ENCODE results near the gene NPR1. TPM values are rescaled to one million over a fixed set of nuclear protein-coding genes. Genes with fewer than 3 reads are reported as not detected.

The NPR1 gene
- total and polyA plus RNA-seq, 2 of the 13 experiments (the other 11 are each of a cell fraction or from before 2014, with no cell fraction given), result not detected

- TF ChIP-seq, protein P1, sequence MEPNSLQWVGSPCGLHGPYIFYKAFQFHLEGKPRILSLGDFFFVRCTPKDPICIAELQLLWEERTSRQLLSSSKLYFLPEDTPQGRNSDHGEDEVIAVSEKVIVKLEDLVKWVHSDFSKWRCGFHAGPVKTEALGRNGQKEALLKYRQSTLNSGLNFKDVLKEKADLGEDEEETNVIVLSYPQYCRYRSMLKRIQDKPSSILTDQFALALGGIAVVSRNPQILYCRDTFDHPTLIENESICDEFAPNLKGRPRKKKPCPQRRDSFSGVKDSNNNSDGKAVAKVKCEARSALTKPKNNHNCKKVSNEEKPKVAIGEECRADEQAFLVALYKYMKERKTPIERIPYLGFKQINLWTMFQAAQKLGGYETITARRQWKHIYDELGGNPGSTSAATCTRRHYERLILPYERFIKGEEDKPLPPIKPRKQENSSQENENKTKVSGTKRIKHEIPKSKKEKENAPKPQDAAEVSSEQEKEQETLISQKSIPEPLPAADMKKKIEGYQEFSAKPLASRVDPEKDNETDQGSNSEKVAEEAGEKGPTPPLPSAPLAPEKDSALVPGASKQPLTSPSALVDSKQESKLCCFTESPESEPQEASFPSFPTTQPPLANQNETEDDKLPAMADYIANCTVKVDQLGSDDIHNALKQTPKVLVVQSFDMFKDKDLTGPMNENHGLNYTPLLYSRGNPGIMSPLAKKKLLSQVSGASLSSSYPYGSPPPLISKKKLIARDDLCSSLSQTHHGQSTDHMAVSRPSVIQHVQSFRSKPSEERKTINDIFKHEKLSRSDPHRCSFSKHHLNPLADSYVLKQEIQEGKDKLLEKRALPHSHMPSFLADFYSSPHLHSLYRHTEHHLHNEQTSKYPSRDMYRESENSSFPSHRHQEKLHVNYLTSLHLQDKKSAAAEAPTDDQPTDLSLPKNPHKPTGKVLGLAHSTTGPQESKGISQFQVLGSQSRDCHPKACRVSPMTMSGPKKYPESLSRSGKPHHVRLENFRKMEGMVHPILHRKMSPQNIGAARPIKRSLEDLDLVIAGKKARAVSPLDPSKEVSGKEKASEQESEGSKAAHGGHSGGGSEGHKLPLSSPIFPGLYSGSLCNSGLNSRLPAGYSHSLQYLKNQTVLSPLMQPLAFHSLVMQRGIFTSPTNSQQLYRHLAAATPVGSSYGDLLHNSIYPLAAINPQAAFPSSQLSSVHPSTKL (CRISPR knock-in tag; IDR thresholded peaks at IDR 0.05), result no peak
- no peak for TF ChIP-seq ZNF234 (CRISPR knock-in tag; conservative IDR thresholded peaks at IDR 0.05)
- TF ChIP-seq, protein P2, sequence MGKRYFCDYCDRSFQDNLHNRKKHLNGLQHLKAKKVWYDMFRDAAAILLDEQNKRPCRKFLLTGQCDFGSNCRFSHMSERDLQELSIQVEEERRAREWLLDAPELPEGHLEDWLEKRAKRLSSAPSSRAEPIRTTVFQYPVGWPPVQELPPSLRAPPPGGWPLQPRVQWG (CRISPR knock-in tag; IDR thresholded peaks at IDR 0.05; ENCODE audit: borderline replicate concordance, low read depth), result no peak
- TF ChIP-seq BRD4 (CRISPR knock-in tag; IDR thresholded peaks at IDR 0.05), result no peak
- TF ChIP-seq FOXO4 (CRISPR knock-in tag; conservative IDR thresholded peaks at IDR 0.05), result no peak
- TF ChIP-seq ZNF562 (CRISPR knock-in tag; IDR thresholded peaks at IDR 0.05; ENCODE audit: borderline replicate concordance), result no peak
- TF ChIP-seq, protein P3, sequence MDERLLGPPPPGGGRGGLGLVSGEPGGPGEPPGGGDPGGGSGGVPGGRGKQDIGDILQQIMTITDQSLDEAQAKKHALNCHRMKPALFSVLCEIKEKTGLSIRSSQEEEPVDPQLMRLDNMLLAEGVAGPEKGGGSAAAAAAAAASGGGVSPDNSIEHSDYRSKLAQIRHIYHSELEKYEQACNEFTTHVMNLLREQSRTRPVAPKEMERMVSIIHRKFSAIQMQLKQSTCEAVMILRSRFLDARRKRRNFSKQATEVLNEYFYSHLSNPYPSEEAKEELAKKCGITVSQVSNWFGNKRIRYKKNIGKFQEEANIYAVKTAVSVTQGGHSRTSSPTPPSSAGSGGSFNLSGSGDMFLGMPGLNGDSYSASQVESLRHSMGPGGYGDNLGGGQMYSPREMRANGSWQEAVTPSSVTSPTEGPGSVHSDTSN (CRISPR knock-in tag; IDR thresholded peaks at IDR 0.05), result no peak
- no peak for TF ChIP-seq MED8 (CRISPR knock-in tag; IDR thresholded peaks at IDR 0.05; ENCODE audit: insufficient replicate concordance)
These were observed 18.8 kb upstream of the NPR1 start (continued) for GRCh38 chr1:153659656-153660055.

Measured in HepG2 (cell line).